HG03135 (cell line): ENCODE measurements around the gene IMMP2L.

Source experiments
- ATAC-seq: cut with Tn5 transposase; IDR thresholded peaks from one replicate; pipeline ENCODE4 v1.9.1; 2021; ENCODE audit warnings: mild to moderate bottlenecking, moderate library complexity; ENCODE audit not compliant: unreplicated experiment

Gene IMMP2L

GRCh38 chr7:111051832-111052231, 510.5 kb downstream of the IMMP2L start:
- ATAC-seq: no peak

GRCh38 chr7:111050875-111051416, 511.3 kb downstream of the IMMP2L start:
- ATAC-seq: no peak

- ATAC-seq: no peak
Observed at GRCh38 chr7:111049971-111050680, 512.2 kb downstream of the IMMP2L start.

- ATAC-seq: no peak
Observed at GRCh38 chr7:111047595-111047994, 514.7 kb downstream of the IMMP2L start.

- no peak for ATAC-seq
Observed at GRCh38 chr7:111045449-111045848, 516.8 kb downstream of the IMMP2L start.

- ATAC-seq: peak; percentile 98
Observed at GRCh38 chr7:111043561-111043960, 518.7 kb downstream of the IMMP2L start.

GRCh38 chr7:111042842-111043241, 519.5 kb downstream of the IMMP2L start:
- no peak for ATAC-seq

GRCh38 chr7:111041577-111041976, 520.7 kb downstream of the IMMP2L start:
- ATAC-seq: no peak

GRCh38 chr7:111038185-111038584, 524.1 kb downstream of the IMMP2L start:
- no peak for ATAC-seq

- ATAC-seq: no peak
Observed at GRCh38 chr7:111031916-111032315, 530.4 kb downstream of the IMMP2L start.

GRCh38 chr7:111030336-111030735, 532.0 kb downstream of the IMMP2L start:
- ATAC-seq: no peak

GRCh38 chr7:111029574-111030251, 532.6 kb downstream of the IMMP2L start:
- peak; percentile 66 for ATAC-seq

GRCh38 chr7:111029141-111029572, 533.1 kb downstream of the IMMP2L start:
- ATAC-seq: peak; percentile 12

GRCh38 chr7:111027396-111027795, 534.9 kb downstream of the IMMP2L start:
- ATAC-seq: no peak

GRCh38 chr7:111026806-111027205, 535.5 kb downstream of the IMMP2L start:
- ATAC-seq: no peak

- ATAC-seq: no peak
Observed at GRCh38 chr7:111026343-111026742, 535.9 kb downstream of the IMMP2L start.

- no peak for ATAC-seq
Observed at GRCh38 chr7:111025006-111025405, 537.3 kb downstream of the IMMP2L start.

GRCh38 chr7:111018960-111019736, 543.1 kb downstream of the IMMP2L start:
- no peak for ATAC-seq

- no peak for ATAC-seq
Observed at GRCh38 chr7:111018447-111018846, 543.8 kb downstream of the IMMP2L start.

- ATAC-seq: no peak
Observed at GRCh38 chr7:111014079-111014478, 548.2 kb downstream of the IMMP2L start.
